Measurements from ENCODE around the gene LCE3D.
"Not testable (repeated sequence)": the region's sequence is repeated elsewhere in the genome, so short reads cannot be mapped to it uniquely, and the experiment has no call there.

The LCE3D gene, protein sequence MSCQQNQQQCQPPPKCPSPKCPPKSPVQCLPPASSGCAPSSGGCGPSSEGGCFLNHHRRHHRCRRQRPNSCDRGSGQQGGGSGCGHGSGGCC

DNA sequence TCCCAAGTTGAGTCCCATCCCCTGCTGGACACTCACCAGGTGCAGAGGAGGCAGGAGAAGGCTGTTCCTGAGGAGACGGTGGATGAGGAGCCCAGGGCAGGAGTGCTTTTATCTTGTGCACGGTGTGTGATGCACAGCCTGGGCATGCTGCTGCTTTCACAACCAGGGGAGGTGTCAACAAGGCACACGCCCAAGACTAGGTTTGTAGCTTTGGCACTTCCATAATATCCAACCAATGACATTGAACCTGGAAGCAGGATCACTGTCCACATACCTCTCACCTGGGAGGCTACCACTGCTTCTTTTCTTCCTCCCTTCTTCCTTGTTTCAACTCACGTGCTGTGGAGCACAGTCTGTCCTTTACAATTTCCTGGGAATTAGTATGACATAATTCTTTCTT is at the start of gene LCE3D:
Gene LCE3D (minus strand): TSS at position 84 of the 400 bp plus-strand sequence. CDS start 580 bp downstream, outside the sequence.
- no peak for DNase-seq

DNA sequence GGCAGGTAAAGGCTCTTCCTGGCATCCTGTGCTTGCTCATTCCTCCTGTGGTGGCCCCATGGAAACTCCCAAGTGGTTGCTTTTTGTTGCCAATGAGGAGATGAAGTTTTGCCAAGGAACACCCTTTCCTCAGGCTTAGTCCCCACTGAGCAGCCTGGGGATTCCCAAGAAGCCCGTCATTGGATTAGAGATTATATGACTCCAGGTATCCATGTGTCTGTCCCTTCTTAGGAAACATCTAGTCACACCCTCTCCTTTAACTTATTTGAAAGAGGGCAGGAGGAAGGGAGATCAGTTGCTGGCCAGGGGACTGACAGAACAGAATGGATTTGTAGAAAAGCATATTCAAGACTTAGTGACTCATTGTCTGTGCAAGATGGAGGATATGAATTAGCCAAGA is 46.4 kb upstream of the LCE3D start:
- no peak for DNase-seq

DNA sequence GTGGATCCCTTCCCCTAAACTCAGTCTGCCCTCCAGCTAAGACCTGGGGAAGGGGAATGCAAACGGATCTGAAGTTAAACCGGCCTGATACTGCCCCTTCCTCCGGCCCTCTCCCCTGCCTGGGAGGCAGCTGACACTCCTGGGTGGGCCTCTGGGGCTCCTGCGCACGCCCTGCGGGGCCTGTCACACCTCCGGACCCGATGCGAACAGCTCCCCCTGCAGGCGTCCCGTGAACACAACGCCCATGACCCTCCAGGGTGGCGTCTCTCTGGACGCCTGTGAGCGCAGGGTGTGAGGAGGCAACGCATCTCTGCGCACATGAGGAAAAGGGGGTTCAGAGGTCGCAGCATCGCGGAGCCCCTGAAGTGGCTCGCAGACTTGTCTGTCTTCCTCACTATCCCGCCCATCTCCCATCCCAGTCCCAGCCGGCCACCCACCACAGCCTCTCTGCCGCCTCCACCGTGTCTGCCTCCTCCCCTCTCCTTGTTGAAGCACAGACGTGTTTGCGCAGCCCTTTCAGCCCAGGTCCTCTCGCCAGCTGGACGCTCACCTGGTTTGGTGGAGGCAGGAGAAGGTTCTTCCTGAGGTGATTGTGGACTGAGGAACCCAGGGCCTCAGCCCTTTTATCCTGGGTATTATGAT is 43.0 kb upstream of the LCE3D start:
- DNase-seq: no peak

DNA sequence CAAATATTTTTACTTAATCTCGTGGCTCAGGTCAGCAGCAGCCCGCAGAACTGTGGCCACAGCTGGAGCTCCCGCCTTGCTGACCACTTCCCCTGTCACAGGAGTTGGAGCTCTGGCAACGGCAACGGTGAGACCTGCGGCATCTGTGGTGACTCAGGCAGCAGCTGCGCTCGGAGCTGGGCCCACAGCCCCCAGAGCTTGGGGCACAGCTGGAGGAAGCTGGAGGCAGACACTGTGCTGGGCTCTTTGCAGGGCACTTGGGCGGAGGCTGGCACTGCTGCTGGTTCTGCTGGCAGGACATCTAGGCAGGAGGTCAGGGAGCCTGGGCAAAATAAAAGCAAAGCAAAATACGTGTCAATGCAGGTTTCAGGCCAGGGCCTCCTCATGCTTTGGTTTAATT is 42.5 kb upstream of the LCE3D start, which contains the start of gene LCE3A:
Gene LCE3A (minus strand): TSS at position 301 of the 400 bp plus-strand sequence. CDS start 0 bp downstream, at position 301.
- DNase-seq: no peak

DNA sequence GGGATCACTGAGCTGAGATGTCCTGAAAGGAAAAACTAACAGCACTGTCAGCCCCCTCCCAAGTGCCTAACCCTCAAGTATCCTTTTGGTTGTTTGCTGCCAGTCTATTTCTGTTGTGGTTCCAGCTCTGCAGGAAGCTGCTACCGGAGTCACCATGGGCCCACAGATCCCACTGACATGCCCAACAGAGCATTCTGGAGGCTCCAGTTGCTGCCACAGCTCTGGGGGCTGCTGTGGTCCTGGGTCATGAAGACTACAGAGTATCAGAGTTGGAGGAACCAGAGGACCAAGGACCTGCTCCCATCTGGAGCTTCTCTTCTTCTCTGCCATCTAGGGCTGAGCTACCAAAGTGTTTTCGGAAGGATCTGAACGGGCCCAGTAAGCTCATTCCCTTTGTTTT is 41.7 kb upstream of the LCE3D start:
- no peak for DNase-seq

DNA sequence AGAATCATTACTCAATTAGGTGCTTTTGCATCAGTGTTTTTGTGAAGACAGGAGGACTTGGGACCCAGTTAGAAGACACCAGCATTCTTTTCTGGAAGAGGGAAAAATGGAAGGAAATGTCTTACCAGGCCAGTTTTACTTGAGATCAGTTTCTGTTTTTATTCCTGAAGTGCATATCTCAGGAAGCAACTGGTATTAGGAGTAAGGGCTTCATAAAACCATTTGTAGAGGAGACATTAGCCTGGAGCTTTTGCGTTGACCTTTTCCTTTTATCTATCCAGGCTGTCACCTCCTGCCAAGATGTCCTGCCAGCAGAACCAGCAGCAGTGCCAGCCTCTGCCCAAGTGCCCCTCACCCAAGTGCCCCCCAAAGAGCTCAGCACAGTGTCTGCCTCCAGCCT is 33.2 kb upstream of the LCE3D start, which contains the start of gene LCE3B:
Gene LCE3B (plus strand): TSS at position 301 of the 400 bp plus-strand sequence. CDS start 0 bp downstream, at position 301.
- DNase-seq: no peak

DNA sequence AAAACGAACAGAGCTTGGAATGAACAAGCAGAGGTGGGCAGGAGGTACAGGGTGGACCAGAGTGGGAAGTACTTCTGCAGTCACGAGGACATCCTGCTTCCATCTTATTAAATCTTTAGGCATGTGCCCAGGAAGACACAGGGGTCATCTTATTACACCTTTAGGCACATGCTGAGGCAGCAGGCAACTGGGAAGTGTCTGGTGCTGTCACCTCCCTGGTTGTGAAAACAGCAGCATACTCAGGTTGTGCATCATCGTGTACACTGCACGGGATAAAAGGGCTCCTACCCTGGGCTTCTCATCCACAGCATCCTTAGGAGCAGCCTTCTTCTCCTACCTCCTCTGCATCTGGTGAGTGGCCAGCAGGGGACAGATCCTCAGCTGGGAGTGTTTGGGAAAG is 19.6 kb upstream of the LCE3D start, which contains the start of gene LCE3C:
Gene LCE3C (plus strand): TSS at position 301 of the 400 bp plus-strand sequence. CDS start 498 bp downstream, outside the sequence.
- DNase-seq: no peak

DNA sequence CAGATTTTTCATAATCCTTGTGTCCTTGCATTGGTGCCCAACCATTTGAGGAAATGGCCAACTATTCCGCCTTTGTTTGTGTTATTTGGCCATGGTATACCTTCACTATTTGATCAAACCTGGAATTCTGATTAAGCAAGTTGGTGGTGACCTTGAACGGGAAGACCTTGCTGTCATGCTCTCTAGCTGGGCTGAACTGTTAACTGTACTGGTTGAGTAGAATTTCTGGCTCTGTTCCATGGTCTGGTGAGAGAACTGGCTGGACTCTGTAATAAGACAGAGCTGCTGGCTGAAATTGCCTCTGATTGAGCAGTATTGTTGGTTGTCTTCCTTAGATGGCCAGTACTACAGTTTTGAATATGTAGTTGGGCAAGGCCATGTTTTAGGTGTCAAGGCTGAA is 16.7 kb upstream of the LCE3D start:
- DNase-seq: no peak

DNA sequence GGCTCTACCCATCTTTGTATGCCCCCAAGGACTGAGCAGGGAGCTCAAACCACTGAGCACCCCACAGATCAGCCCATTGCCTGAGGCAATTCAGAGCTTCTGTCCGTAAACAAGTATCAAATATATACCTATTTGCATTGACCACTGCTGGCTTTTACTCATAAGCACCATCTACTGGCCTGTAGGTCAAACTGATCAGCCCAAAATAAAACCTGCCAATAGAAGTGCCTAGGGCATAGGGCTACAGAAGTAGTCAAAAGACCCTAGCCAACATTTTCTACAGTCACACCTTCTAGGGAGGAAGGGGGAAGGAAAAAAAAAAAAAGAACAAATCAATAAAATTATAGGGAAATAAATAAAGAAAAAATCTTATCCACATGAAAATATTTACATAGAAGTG is 5.3 kb upstream of the LCE3D start:
- DNase-seq: no peak

DNA sequence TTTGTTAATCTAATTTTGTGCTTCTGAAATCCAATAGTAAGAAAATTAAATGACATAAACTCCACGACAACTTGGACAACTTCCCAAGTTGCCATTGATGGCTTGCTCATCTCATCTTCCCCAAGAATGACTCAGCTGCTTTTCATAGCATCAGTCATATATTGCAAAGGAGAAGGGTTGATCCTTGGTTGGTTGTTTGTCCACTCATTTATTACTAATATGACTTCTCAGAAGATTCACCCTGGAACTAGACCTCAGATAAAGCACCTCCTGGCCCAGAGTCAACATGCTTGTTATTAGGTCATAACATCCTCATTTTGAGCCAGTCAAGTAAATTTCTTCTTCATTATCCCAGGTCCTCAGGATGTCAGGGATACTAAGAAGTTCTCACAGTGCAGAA is 2.3 kb upstream of the LCE3D start:
- no peak for DNase-seq

DNA sequence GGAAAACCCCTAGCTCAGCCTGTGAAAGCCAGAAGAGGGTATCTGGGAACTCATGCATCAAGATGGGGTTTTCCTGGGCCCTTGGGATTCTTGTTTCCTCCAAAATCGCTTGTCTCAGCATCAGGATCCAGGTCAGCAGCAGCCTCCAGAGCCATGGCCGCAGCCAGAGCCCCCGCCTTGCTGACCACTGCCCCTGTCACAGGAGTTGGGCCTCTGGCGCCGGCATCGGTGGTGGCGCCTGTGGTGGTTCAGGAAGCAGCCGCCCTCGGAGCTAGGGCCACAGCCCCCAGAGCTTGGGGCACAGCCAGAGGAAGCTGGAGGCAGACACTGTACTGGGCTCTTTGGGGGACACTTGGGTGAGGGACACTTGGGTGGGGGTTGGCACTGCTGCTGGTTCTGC is 790 bp downstream of the LCE3D start:
- not testable (repeated sequence) for DNase-seq

DNA sequence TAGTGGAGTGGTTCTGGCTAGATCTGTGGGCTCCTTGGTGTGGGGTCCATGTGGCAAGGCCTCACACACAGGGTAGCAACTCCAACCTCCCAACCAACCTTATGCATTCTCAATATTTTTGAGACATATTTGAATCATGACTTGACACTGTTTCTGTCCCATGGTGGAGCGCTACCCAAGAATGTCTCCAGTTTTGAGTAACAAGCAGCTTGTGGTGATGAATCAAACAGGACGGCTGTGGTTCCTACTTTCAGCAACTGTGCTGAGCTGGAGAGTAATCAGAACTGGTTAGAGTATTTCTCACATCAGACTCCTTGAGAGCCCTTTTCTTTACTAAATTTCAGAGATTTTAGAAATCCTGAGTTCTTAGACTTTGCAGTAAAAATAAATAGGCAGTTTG is 3.1 kb downstream of the LCE3D start:
- DNase-seq: no peak

DNA sequence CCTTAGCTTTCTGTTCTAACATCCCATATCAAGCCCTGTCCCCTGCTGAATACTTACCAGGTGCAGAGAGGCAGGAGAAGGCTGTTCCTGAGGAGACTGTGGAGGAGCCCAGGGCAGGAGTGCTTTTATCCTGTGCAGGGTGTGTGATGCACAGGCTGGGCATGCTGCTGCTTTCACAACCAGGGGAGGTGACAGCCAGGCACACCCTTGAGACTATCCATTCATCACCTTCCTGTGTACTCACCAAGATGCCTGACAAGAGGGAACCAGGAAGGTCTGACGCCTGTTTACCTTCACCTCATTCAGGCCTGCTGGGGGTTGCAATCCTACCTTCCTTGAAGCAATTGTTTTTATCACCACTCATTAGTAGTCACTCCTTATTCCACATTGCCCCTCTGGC is 13.6 kb downstream of the LCE3D start, which contains the start of gene LCE3E:
Gene LCE3E (minus strand): TSS at position 100 of the 400 bp plus-strand sequence. CDS start 572 bp downstream, outside the sequence.
- DNase-seq: no peak

DNA sequence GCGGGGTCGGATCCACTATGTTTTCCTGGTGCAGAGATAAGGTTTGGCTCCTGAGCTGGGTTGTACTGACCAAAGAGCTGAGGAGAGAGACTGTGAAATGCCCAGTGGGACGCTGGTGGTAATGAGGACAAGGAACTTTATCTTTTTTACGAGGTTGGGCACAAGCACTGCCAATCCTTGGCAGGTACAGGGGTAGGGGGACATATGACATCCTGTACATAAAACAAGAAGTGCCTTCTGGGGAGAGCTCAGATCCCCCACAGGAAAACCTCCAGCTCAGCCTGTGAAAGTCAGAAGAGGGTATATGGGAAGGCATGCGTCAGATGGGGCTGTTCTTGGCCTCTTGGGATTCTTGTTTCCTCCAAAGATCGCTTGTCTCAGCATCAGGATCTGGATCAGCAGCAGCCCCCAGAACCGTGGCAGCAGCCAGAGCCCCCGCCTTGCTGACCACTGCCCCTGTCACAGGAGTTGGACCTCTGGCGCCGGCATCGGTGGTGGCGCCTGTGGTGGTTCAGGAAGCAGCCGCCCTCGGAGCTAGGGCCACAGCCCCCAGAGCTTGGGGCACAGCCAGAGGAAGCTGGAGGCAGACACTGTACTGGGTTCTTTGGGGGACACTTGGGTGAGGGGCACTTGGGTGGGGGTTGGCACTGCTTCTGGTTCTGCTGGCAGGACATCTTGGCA is 14.6 kb downstream of the LCE3D start:
- no peak for DNase-seq

DNA sequence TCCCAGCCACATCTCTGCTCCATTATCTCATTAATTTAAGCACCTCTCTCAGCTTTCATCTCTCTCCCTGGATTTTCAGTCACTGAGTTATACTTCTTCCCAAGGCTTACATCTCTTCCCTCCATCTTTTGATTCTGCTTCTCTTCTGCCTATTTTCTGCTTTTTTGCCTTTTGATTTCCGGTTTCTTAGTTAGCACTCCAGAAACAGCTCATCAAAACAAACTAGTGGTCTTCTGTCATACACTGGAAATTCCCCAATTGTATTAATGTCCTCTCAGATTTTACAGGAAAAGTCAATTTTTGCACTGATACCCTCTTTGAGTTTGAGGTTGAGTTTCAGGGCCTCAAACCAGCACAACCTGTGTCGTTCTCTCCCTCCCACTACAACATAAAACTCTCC is 15.2 kb downstream of the LCE3D start:
- no peak for DNase-seq

DNA sequence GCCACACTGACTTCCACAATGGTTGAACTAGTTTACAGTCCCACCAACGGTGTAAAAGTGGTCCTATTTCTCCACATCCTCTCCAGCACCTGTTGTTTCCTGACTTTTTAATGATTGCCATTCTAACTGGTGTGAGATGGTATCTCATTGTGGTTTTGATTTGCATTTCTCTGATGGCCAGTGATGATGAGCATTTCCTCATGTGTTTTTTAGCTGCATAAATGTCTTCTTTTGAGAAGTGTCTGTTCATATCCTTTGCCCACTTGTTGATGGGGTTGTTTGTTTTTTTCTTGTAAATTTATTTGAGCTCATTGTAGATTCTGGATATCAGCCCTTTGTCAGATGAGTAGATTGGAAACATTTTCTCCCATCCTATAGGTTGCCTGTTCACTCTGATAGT is 32.0 kb downstream of the LCE3D start:
- not testable (repeated sequence) for DNase-seq

DNA sequence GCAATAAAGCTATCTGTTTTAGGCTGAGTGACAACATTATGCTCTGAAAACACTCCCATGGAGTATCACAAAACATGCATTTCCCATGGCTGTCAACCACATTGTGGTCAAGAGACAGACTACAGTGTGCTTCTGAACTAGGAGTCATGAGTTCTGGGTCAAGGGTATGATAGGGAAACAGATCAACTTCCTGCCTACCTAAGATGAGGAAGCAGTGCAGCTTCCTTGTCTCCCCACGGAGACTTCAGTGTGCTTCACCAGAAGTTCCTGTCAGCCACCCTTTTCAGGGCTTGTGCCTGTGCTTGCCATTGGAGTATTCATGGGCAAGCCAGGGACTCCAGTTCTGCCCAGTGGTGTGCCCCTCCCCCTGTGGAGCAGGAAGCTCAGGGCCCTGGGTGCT is 33.6 kb downstream of the LCE3D start:
- DNase-seq: no peak

DNA sequence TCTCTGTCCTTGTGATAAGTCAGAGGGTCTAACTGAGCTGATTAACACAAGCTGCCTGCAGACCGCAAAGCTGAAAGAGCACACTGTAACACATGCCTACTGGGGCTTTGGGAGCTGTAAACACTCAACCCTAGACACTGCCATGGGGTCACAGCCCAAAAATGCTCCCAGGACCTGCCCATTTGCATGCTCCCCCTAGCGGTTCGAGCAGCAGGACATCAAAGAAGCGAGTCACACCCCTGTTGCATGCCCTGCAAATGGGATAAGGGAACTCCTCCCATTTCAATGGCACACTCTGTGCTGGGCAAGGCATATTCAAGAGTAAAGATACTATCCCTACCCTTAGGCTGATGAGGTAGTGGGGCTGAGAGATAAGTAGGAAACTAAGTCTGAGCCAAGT is 36.5 kb downstream of the LCE3D start:
- DNase-seq: no peak

DNA sequence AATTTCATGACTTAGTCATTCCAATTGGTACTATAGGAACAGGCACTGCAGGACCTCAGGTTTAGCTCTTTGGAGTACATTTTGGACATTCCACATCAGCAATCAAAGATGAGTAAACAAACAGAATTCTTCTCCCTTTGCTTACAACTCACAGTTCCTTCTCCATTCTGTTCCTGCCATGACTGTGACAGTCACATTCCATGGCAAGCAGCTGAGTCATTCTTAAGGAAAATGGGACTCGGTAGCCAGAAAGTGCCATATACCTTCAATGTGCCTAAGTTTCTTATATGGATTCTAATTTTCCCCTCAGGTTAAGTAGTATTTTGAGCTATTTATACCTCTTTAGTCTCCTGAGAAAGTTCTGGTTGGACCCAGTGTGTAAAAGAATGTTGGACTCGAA is 40.4 kb downstream of the LCE3D start:
- no peak for DNase-seq

DNA sequence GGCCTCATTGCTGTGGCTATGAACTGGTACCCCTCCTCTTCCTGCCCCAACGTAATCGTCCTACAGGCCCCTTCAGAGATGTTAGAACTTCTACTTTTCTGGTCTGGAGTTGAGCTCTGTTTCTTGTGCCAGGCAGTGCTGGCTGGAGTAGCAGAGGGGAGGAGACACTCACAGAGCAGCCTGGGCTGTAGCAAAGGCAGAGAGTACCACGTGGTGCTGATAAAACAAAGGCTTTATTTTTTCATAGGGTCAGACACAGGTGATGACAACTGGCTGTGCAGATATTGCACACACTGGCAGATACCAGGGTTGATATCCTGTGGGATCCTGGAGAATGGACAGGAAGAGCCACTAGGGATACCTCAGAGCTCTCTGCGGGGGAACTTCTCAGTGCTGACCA is 42.8 kb downstream of the LCE3D start:
- DNase-seq: no peak

DNA sequence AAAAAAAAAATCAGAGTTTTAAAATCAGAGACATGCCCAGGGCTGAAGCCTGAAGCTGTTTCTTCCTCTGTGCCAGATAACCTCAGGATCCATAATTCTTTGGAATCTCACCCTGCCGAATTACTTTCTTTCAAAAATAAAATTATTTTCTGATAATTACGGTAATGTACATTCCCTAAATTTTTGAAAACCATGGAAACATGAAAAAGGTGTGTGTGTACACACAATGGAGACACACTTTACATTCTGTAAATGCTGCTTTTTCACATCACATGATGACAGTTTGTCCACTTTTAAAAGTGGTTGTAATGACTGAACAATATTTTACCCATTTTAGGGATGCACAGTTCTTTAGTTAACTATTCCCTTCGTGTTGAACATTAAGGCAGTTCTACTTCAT is 44.5 kb downstream of the LCE3D start:
- DNase-seq: no peak

DNA sequence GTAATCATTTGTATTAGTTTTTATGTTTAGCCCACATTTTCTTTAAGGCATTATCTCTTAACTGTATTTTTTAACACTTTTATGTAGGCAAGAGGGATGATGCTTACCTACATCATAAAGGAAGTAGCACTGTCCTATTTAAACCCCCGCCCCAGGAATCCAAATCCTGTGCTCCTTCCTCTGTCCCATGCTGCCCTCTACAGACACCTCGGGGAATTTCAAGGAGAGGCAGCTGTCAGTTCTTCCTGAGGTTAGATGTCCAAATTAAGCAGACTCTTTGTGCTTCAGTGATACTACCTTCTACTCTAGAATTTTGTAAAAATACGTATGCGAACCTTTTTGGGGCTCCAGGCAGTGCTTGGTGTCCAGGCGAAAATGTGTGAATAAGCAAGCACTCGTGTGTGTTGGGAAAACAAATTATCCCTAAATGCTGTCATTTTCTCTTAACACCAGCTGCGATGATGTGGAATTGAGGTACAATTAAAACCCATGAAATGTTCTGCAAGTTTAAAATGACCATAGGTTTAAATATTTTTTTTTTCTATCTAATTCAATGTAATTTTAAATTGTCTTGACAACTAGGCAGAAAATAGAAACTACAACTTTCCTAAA is 46.9 kb downstream of the LCE3D start:
- DNase-seq: no peak

All from anterior cingulate cortex (tissue), 58 donors.